AG04450 (cell line): Measurements from ENCODE around the gene UBAC1. TPM values are rescaled to one million over a fixed set of nuclear protein-coding genes. Genes with fewer than 3 reads are reported as not detected.

Experiments used
- CTCF ChIA-PET: fragments of 300-600, 350-600 bp; formaldehyde crosslinking; extraction: SDS; loops from one replicate; lab custom pipeline; 2022; ENCODE audit warnings: antibody characterized with exemption, inconsistent platforms; lab: Charles Lee
- POLR2A ChIA-PET: fragments of 350-600 bp; formaldehyde crosslinking; extraction: SDS; loops from one replicate; lab custom pipeline; 2021; ENCODE audit warnings: antibody characterized with exemption, inconsistent platforms; lab: Yijun Ruan, JAX
- DNase-seq: peaks from one replicate; pipeline ENCODE4 v3.0.0-alpha.2; 2011; ENCODE audit warnings: low read depth, low spot score
- H3K27ac ChIP-seq: one replicate; pipeline ENCODE4 v1.5.1; 2012; ENCODE audit warnings: low read depth, low read length, control low read depth
- H3K27me3 ChIP-seq: one replicate; pipeline ENCODE4 v1.6.0; 2012; ENCODE audit warnings: low read length; ENCODE audit not compliant: control insufficient read depth, insufficient read depth
- H3K4me3 ChIP-seq: 2 replicates; pipeline ENCODE4 v1.5.1; 2011; ENCODE audit warnings: mild to moderate bottlenecking, low read depth, low read length, control low read depth
- H3K9me3 ChIP-seq: 2 replicates; pipeline ENCODE4 v1.5.1; 2012; ENCODE audit warnings: low read length; ENCODE audit not compliant: control insufficient read depth, insufficient read depth
- CTCF ChIP-seq: IDR thresholded peaks from 2 replicates; pipeline ENCODE4 v1.5.1; 2011; ENCODE audit warnings: low read depth, low read length, control low read depth, inconsistent platforms
- polyA plus RNA-seq: library from polyadenylated mRNA; depleted of rRNA; stranded (reverse); fragments of >200 nt; gene quantifications from 2 replicates; pipeline ENCODE4 v1.2.3, GENCODE V29; 2011

Gene UBAC1
- polyA plus RNA-seq, 1 experiment, result 35.8 TPM

- Histone ChIP-seq H3K27ac (no peak overlapping the region), H3K4me3 (no peak overlapping the region), H3K9me3 (peaks cover 46% of the 10 kb centered on the region), H3K27me3 (no peaks in the 10 kb centered on the region)
- POLR2A ChIA-PET, result no interaction called here
- no peak for TF ChIP-seq CTCF
- CTCF ChIA-PET, result no interaction called here
- no peak for DNase-seq
Observed at GRCh38 chr9:135910216-135910615, 51.0 kb downstream of the UBAC1 start.

GRCh38 chr9:135909371-135909770 is 51.8 kb downstream of the UBAC1 start:
- POLR2A ChIA-PET, result no interaction called here
- CTCF ChIA-PET, result no interaction called here
- DNase-seq, result no peak
- Histone ChIP-seq H3K9me3 (peaks cover 39% of the 10 kb centered on the region), H3K27ac (no peak overlapping the region), H3K27me3 (no peaks in the 10 kb centered on the region), H3K4me3 (no peak overlapping the region)
- TF ChIP-seq CTCF, result no peak

- Histone ChIP-seq H3K27ac (no peak overlapping the region), H3K4me3 (peak overlapping the region; percentile 72), H3K27me3 (no peaks in the 10 kb centered on the region), H3K9me3 (peaks cover 33% of the 10 kb centered on the region)
- ChIA-PET CTCF (no interaction called here), POLR2A (no interaction called here)
- no peak for DNase-seq
- TF ChIP-seq CTCF, result no peak
Observed at GRCh38 chr9:135908754-135909204, 52.4 kb downstream of the UBAC1 start.

- no peak overlapping the region for H3K27ac ChIP-seq
- peak overlapping the region; percentile 72 for H3K4me3 ChIP-seq
- no peaks in the 10 kb centered on the region for H3K27me3 ChIP-seq
- ChIA-PET CTCF (no interaction called here), POLR2A (interaction anchor here (1.0 kb wide), 1 partner anchor 16 kb away, joined by 5 read pairs; no protein-coding TSS in a partner anchor)
- no peak for DNase-seq
- TF ChIP-seq CTCF, result no peak
- peaks cover 28% of the 10 kb centered on the region for H3K9me3 ChIP-seq
Observed at GRCh38 chr9:135908093-135908753, 53.0 kb downstream of the UBAC1 start.

- H3K4me3 ChIP-seq, result peak within 1 kb of the TSS; percentile 72
- peak; percentile 84 for DNase-seq
- peak within 1 kb of the TSS; percentile 55 for H3K27ac ChIP-seq
- CTCF ChIA-PET, result interaction anchor here (0.7 kb wide), 1 partner anchor 40 kb away, joined by 4 read pairs; no protein-coding TSS in a partner anchor
- H3K27me3 ChIP-seq, result no peaks in the 10 kb centered on the region
- no peak for TF ChIP-seq CTCF
- H3K9me3 ChIP-seq, result peaks cover 21% of the 10 kb centered on the region
- POLR2A ChIA-PET, result interaction anchor here (0.5 to 1.0 kb wide), 5 partner anchors 12 to 46 kb away, joined by 3 to 6 read pairs (median 3); no protein-coding TSS in a partner anchor
Observed at GRCh38 chr9:135907431-135908092, 53.6 kb downstream of the UBAC1 start, which contains the start of gene CAMSAP1. Gene CAMSAP1, minus strand, starts transcription at chr9:135907546. Its CDS starts 387 bp downstream, at chr9:135907159.
